ENCODE results near the gene S100A13.

DNA sequence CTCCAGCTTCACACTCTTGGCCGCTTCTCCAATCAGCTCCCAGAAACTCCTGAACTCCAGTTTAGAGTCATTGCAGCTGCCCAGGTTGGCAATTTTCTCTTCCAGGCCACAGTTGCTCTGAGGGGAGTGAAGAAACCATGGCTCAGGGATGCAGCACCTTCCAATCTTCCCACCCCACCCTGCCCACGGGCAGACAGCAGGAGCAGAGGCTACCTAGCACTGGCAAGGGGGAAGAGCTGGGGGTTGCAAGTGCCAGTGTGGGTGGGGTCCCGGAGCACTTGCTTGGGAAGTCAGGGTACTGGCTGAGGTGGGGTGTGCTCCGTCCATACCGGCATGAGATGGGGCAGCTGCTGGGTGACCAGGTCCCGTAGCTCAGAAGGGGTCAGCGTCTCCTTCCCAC is 12.4 kb downstream of the S100A13 start:
- TF ChIP-seq KDM1A (IDR thresholded peaks at IDR 0.05; ENCODE audit: borderline replicate concordance), result no peak
- TF ChIP-seq, protein P1, sequence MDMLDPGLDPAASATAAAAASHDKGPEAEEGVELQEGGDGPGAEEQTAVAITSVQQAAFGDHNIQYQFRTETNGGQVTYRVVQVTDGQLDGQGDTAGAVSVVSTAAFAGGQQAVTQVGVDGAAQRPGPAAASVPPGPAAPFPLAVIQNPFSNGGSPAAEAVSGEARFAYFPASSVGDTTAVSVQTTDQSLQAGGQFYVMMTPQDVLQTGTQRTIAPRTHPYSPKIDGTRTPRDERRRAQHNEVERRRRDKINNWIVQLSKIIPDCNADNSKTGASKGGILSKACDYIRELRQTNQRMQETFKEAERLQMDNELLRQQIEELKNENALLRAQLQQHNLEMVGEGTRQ (IDR thresholded peaks at IDR 0.05; ENCODE audit: borderline replicate concordance, low read depth, low read length), result no peak
- TF ChIP-seq NFYB (IDR thresholded peaks at IDR 0.05; ENCODE audit: insufficient read depth, low read depth, low read length), result no peak
- no peak for TF ChIP-seq GABPA (IDR thresholded peaks at IDR 0.05; ENCODE audit: low read depth)
- TF ChIP-seq, protein P2, sequence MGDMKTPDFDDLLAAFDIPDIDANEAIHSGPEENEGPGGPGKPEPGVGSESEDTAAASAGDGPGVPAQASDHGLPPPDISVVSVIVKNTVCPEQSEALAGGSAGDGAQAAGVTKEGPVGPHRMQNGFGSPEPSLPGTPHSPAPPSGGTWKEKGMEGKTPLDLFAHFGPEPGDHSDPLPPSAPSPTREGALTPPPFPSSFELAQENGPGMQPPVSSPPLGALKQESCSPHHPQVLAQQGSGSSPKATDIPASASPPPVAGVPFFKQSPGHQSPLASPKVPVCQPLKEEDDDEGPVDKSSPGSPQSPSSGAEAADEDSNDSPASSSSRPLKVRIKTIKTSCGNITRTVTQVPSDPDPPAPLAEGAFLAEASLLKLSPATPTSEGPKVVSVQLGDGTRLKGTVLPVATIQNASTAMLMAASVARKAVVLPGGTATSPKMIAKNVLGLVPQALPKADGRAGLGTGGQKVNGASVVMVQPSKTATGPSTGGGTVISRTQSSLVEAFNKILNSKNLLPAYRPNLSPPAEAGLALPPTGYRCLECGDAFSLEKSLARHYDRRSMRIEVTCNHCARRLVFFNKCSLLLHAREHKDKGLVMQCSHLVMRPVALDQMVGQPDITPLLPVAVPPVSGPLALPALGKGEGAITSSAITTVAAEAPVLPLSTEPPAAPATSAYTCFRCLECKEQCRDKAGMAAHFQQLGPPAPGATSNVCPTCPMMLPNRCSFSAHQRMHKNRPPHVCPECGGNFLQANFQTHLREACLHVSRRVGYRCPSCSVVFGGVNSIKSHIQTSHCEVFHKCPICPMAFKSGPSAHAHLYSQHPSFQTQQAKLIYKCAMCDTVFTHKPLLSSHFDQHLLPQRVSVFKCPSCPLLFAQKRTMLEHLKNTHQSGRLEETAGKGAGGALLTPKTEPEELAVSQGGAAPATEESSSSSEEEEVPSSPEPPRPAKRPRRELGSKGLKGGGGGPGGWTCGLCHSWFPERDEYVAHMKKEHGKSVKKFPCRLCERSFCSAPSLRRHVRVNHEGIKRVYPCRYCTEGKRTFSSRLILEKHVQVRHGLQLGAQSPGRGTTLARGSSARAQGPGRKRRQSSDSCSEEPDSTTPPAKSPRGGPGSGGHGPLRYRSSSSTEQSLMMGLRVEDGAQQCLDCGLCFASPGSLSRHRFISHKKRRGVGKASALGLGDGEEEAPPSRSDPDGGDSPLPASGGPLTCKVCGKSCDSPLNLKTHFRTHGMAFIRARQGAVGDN (IDR thresholded peaks at IDR 0.05), result no peak
- no peak for TF ChIP-seq ESRRA (IDR thresholded peaks at IDR 0.05; ENCODE audit: low read length)
- no peak for TF ChIP-seq ZNF24 (IDR thresholded peaks at IDR 0.05)
